Endometrium (tissue), 2 donors: Measurements from ENCODE around the gene EXOC3L4.

Experiments
- FAIRE-seq: peaks from 2 replicates; lab custom pipeline; 2012; peaks lifted over from hg19 to GRCh38; lab: Jason Lieb, UNC
- donor health status: control.
- donor health status: control.

Gene EXOC3L4

DNA sequence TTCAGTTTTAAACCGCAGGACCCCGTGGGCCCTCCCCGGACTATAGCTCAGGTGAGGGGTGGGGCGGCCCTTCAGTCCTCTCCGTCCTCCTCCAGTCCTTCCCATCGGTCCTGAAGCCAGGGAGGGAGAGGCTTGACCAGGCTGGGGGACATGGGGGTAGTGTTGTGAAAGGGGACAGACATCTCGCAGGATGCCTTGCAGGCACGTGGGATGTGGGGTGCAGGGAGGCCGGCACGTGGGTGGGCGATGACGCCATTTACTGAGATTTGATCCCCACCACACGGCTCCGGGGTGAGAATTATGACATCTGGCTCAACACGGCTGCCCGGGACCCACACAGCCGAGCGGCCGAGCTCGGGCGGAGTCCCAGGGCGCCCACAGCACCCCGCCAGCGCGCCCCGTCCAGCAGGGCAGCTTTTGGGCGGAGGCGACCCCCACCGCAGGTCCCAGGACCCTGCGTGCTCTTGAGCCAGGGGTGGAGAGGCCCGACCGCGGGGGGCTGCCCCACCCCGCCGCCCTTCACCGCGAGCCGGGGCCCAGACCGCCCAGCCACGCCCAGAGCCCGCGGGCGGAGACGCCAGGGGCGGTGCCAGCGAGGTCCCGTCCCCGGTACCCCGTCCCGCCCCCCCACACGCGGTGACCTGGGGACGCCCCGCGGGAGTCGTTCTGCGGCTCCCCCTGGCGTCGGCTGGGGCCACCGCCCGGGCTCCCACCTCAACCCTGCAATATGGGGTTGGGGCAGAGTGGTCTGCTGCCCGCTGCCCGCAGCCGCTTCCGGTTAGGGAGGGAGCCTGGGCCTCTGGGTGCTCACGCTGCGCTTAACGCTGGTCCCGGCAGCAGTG, 3.3 kb upstream of the EXOC3L4 start:
- no peak for FAIRE-seq

DNA sequence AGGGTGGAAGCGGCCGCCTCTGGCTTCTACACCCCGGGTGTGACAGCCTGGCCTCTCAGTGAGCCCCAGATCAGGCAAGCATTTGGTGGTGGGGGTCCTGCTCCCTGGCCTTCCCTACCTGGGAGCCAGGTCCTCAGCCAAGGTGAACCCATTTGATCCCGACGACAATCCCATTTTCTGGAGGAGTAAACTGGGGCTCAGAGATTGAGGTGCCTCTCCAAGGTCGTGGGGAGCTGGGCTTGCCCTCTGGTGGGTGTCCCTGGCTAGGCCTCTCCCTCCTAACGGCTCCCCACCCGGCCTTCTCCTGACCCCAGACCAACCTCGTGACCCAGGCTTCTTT, 2.7 kb upstream of the EXOC3L4 start:
- no peak for FAIRE-seq

DNA sequence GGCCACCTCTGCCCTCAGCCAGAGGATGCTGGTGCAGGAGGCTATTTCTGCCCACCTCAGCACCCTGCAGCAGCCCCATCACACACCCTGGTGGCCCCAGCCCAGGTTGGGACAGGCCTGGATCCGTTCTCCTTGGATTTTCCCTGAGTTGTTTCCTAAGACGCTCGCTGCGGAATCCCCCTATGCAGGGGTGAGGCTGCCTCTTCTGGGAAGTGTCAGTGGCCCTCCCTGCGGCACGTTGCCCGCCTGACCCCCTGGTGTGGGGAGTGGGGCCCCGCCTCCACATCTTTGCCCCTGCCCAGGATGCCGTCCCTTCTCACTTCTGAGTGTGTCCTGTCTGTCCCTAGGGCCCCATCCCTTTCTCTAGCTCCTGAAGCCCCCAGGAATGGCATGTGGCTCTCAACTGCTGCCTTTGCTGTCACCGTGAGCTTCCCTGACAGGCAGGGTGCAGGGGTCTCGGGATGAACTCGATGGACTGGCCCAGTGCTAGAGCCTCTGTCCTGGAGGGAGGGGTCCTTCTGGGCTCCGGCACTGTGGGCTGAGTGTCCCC, 594 bp upstream of the EXOC3L4 start:
- FAIRE-seq: no peak

DNA sequence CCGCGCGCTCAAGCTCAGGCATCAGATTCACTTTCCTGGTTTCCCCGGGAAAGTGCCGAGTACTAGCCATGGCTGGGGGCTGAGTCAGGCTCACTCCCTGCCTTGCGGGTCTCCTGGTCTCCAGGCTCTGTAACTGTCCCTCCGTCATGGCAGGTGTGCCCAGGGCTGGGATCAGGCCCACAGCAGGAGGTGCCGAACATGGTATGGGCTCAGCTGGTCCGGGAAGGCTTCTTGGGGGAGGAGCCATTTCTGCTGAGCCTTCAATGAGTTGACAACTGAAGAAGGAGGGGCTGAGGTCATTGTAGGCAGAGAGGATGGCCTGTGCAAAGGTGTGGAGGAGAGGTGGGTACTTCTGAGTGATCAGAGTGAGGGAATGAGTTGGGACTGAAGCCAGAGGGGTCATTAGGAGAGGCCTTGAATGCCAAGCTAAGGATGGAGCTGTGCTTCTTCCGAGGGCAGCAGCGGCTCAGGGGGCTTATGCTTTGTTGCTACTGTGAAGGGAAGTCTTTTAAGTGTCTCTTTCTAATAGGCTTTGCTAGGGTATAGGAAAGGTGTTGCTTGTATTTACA, 769 bp downstream of the EXOC3L4 start:
- FAIRE-seq: no peak

DNA sequence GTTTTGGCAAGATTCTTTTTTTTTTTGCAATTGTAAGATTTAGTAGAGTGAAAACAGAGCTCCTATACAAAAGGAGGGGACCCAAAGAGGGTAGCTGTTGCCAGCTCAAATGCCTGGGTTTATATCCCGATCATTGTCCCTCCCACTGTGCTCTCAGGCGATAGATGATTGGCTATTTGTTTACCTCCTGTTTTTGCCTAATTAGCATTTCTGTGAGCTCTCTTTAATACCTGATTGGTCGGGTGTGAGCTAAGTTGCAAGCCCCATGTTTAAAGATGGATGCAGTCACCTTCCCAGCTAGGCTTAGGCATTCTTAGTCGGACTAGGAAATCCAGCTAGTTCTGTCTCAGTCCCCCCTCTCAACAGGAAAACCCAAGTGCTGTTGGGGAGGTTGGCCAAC, 1.9 kb downstream of the EXOC3L4 start:
- FAIRE-seq: no peak

DNA sequence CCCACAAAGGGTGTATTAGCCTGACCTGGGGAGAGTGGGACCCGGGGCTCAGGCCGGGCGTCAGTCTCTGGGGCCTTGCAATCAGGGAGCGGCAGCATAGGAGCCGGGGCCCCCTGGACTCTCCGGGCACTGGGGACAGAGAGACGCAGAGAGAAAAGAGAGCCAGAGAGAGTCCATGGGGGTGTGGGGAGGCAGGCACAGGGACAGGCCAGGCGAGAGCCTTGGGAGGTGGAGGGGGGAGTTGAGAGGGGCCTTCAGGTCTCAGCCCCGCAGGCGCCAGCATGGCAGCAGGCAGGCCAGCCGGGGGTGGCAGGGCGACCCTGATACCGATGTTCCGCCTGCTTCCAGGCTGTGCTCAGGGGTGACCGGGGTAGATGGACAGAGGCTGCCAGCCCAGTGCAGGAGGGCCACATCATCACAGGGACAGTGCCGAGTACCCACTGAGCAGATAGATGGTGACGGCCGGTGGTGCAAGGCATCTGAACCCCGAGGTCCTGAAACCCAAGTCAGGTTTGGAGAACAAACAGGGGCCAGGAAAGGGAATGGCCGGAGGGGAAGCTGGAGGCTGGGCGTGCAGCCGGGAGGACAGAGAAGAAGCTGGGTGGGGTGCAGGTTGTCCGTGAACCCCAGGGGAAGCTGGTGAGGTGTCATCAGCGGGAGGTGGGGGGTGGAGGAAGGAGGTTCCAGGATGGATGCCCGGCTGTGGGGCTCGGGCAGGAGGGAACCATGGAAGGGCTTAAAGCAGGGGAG, 2.9 kb downstream of the EXOC3L4 start:
- FAIRE-seq: no peak

DNA sequence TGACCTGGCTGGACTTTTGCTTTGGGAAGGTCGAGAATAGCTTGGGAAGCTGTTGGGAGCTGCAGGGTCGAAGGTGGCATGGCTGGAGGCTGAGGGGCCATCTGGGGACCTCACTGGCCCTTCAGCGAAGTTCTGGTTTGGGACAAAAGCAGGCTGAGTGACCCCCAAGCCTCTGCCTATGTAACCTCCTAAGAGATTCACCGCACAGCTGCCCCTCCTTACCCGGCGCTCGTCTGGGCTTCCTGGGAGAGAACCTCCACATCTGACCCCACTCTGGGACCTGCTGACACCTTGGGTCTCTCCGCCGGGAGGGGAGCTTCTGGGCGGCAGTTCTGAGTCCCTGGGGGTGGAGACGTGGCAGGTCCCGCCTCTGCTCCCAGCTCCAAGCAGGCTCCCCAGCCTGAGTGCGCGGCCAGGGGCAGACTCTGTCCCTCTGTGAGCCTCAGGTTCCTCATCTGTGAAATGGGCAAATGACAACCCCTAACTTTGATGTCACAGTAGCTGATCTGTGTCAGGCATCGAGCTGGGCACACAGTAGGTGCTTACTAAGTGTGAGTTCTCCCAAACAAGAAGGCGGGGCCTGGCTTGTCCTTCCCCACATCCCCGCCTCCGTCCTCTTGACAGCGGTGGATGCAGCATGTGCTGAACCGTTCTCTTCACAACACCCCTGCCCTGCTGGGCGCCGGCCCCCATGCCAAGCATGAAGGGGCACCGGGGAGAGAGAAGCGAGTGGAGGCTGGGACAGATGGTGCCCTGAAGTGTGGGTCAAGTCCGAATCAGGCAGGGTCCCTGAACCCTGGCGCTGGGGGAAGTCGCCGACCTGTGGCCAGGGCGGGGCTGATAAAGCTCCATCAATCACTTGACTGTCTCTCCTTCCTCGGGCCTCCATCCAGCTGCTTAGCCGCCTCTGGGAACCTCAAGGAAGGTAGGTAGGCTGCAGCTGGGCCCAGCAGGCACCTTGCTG, 3.8 kb downstream of the EXOC3L4 start:
- FAIRE-seq: no peak

DNA sequence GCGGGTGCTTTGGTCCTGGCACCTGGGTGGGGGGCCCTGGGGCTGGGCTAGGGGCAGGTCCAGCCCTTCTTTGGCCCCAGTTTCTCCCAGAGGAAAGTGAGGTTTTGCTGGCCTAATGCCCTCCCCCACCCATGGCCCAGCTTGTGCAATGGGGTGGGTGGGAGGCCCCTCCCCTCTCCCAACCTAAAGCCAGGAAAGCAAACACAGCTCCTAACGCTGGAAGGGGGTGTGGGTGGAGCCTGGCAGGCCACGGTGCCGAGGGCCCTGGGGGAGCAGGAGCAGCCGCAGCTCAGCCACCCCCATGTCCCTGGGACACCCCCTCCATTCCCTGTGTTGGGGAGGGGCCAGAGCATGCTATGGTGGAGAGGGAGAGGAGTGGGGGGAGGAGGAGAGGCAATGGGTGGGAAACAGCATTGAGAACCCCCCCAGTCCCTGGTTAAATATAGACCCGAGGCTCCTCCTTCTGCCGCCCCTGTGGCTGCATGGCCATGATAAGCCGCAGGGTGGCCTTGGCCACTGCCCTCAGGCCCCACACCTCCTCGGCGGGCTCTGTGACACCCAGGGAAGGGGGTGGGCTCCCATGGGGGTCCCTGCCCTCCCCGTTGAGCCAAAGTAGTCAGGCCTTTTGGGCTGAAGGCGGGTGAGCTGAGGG, 4.7 kb downstream of the EXOC3L4 start:
- FAIRE-seq: no peak

DNA sequence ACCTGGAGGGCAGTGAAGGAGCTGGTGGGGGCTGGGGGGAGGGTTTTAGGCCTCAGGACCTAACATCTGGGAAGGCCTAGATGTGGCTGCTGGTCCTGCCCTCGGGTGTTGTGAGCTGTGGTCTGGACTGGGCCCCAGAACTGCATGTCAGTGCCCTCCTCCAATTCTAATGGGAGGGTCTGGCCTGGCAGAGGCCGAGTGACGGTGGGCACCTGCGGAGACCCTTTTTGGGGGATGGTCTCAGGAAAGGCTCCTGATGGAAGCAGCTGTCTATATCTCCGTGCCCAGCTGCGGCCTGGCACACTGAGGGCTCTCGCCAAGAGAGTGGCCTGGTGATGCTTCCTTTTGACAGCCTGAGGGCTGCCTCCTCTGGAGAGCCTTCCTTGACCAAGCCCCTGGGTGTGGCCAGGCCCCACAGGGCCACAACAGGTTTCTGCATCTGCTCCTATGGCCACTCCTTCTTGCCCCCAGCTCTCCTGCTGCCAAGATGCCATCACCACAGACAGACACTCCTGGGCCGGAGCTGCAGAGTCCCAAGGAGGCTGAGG, 5.3 kb downstream of the EXOC3L4 start:
- no peak for FAIRE-seq

- no peak for FAIRE-seq
These were observed 6.0 kb downstream of the EXOC3L4 start for GRCh38 chr14:103100281-103101121.

DNA sequence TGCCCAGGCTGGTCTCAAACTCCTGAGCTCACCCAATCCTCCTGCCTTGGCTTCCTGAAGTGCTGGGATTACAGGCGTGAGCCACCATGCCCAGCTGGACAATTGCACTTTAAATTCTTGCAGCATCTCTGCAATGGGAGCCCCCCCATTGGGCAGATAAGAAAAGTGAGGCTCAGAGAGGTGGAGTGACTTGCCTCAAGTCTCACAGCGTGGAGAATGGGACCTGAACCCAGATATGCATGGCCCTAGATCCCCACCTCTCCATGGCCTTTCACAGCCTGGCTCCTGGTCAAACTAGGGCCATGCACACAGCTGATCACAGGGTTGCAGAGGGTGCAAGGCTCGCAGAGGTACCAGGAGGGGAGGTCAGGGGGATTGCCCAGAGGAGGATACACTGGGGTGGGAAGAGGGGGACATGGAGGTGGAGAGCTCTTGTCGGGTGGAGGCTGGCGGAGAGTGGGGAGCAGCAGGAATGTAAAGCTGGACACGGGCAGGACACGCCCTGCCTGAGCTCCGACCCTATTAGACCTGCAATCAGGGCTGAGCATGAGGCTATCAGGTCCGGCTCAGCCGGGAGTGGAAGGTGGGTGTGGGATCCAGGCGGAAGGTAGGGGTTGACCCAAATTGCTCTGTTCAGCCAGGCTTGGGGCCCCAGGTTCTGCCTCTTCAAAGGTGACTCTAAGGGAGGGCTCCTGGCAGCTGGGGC, 6.9 kb downstream of the EXOC3L4 start:
- no peak for FAIRE-seq

DNA sequence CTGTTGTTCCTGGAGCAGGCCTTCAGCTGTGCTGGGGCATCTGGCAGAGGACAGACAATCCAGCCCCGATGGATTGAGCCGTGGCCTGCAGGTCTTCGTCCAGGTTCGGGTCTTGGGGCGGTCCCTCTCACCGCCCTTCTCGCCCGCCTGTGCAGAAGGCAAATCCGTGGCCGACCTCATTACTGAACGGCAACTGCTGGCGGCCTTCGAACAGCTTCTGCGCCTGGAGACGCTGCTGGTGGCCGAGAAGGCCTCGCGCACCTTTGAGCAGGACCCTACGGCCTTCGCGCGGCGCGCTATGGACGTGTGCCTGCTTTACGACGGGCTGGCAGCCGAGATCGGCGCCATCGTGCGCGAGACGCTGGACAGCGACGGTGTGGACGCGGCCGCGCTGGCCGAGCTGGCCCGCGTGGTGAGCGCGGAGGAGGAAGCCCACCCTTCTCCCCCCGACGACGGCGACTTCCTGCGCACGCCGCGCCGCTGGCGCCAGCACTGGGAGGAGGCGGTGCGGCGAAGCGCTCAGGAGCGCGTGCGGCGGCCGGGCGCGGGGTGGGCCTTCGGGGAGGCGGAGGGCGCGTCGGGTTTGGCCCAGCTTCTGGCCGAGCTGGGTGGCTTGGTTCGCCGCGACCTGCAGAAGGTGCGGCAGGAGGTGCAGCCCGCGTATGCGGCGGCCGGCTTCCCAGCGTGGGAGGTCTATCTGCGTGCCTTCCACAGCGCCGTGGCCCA, 7.6 kb downstream of the EXOC3L4 start:
- no peak for FAIRE-seq

DNA sequence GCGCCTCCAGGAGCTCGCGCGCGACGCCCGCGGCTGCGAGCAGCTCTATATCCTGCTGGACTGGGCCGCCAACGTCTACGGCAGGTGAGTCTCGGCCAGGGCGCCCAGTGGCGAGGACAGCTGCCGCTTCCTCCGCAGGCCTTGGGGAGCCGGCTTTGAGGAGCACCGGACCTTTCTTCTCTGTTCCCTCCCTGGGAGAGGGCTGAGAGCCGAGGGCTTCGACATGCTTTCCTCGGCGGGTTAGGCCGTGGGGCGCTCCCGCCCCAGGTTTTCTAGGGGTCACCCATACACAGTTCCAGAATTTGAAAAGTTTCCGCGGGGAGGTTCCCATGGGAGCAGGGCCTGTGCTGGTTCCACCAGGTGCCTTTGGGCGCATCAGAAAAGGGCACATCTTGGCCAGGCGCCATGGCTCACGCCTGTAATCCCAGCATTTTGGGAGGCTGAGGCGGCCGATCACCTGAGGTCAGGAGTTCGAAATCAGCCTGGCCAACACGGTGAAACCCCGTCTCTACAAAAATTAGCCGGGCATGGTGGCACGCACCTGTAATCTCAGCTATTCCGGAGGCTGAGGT, 8.2 kb downstream of the EXOC3L4 start:
- FAIRE-seq: no peak

DNA sequence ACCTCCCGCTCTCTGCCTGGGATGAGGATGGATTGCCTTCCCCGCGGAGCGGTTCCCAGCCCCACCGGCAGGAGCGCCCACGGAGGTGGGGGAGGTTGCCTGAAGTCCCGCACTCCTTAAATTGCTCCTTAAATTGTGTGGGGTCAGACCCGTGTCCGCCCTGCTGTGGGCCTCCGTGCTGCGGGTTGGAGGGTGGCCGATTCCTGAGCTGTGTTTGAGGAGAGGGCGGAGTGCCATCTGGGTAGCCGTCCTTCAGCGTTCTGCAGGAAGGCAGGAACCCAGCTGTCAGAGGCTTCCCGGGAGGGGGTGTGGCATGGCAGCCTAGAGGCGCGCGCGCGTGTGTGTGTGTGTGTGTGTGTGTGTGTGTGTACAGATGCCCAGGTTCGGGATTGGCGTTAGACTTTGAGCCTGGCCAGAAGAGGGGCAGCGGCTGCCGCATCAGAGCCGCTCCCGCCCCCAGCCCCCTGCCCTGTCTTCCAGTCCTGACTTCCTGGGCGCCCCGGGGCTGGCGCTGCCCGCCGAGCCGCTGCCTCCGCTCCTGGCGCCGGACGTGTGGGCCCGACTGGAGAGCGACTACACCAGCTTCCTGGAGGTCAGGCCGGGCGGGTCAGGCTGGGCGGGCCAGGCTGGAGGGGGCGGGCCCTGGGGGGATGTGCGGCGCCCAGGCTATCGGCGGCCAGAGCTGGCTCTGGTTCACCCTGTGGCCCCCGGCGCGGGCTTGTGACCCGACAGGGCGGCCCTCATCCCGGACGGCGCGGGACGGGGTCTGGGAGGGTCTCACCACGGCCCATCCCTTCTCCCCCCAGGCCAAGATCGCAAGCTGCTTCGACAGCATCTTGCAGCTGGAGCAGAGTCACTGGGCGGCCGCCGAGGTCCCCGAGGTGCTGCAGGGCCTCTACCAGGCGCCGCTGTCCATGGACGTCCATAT, 9.2 kb downstream of the EXOC3L4 start:
- FAIRE-seq: no peak

GRCh38 chr14:103104389-103104653, 9.8 kb downstream of the EXOC3L4 start:
- FAIRE-seq: no peak

DNA sequence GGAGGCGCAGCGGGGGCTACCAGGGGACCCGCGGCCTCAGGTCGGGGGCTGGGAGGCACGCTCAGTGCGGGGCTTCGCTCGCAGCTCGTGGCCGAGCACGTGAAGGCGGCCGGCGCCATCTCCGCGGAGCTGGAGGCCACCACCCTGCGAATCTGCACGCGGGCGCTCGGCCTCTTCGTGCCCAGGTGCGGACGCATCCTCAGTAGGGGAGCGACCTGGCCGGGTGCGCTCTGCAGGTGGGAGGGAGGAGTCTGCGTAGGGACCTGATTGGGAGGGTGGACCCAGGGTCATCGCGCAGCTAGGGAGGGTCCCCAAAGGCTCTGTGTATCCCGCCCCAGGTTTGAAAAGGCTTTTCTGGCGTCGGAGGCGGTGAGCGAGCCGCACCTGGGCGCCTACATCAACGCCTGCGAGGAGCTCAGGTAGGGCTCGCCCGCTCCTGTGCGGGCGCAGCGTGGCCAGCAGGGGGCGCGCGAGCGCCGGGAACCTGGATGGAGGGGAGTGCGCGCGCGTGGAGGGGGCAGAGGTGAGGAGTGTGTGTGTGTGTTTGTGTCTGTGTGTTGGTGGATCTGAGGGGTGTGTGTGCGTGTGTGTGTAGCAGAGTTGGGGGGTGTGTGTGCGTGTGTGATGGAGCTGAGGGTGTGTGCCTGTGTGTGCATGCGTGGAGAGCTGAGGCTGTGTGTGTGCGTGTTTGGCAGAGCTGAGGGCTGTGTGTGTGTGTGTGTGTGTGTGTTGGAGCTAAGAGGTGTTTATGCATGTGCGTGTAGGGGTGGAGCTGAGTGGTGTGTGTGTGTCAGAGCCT, 10.3 kb downstream of the EXOC3L4 start:
- FAIRE-seq: no peak
